Fibroblast of peridontal ligament (primary cell): ENCODE measurements around the gene SPTBN4.
"Not testable (repeated sequence)": the region's sequence is repeated elsewhere in the genome, so short reads cannot be mapped to it uniquely, and the experiment has no call there.

Experiments
- DNase-seq: peaks from one replicate; pipeline ENCODE4 v3.0.0-alpha.2; 2010; ENCODE audit errors: extremely low read depth

SPTBN4 gene

DNA sequence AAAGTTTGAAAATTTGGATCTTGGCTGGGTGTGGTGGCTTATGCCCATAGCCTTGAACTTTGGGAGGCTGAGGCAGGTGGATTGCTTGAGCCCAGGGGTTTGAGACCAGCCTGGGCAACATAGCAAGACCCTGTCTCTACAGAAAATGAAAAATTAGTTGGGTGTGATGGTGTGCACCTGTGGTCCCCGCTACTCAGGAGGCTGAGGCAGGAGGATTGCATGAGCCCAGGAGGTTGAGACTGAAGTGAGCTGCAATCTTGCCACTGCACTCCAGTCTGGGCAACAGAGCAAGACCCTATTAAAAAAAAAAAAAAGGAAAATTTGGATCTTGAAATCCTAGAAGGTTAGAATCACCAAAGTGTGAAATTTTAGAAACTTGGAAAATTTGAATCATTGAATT is 97.7 kb downstream of the SPTBN4 start:
- DNase-seq = not testable (repeated sequence)

DNA sequence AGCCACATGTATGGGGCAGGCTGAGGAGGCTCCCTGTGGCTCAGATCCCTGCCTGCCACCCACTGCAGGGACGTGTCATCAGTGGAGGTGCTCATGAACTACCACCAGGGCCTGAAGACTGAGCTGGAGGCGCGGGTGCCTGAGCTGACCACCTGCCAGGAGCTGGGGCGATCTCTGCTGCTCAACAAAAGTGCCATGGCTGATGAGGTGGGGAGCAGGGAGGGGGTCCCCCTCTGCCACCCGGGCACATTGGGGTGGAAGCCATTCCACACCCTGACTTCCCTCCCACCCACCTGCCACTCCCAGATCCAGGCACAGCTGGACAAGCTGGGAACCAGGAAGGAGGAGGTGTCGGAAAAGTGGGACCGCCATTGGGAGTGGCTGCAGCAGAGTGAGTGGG is 98.6 kb downstream of the SPTBN4 start:
- no peak for DNase-seq

DNA sequence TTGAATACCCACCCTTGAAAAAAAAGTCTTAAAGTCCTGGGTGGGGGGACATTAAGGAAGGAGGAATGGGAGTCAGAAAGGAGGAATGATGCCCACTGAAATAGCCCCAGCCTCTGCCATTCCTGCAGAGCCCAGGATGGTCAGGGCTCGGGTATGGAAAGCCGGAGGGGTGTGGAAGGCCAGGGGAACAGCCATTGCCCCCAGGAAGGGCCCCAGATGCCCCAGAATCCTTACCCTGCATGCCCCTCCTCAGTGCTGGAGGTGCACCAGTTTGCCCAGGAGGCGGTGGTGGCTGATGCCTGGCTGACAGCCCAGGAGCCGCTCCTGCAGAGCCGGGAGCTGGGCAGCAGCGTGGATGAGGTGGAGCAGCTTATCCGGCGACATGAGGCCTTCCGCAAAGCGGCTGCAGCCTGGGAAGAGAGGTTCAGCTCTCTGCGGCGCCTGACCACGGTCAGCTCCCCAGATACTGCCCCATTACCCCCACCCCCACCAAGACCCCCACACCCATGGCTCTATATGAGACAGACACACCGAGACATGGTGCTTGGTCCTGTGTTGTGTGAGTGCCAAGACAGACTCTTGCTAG is 99.2 kb downstream of the SPTBN4 start:
- DNase-seq = no peak

DNA sequence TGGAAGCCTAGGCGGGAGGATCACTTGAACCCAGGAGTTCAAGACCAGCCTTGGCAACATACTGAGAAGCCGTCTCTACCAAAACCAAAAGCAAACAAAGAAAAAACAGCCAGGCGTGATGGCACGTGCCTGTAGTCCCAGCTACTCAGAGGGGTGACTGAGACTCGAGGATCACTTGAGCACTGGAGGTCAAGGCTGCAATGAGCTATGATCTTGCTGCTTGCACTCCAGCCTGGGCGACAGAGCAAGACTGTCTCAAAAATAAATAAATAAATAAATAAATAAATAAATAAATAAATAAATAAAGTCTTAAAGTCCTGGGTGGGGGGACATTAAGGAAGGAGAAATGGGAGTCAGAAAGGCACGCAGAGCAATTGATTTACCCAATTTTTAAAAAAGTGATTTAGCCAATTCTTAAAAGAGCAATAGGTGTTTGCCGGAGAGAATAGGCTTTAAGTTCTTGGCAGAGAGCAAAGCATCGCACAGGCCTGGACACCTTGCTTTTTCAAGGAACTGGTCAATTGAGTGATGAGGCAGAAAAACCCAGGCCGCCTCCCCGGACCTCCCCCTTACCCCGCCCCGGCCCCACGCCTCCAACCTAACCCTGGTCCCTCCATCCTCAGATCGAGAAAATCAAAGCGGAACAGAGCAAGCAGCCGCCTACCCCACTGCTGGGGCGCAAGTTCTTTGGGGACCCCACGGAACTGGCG is 100.4 kb downstream of the SPTBN4 start:
- DNase-seq = no peak

DNA sequence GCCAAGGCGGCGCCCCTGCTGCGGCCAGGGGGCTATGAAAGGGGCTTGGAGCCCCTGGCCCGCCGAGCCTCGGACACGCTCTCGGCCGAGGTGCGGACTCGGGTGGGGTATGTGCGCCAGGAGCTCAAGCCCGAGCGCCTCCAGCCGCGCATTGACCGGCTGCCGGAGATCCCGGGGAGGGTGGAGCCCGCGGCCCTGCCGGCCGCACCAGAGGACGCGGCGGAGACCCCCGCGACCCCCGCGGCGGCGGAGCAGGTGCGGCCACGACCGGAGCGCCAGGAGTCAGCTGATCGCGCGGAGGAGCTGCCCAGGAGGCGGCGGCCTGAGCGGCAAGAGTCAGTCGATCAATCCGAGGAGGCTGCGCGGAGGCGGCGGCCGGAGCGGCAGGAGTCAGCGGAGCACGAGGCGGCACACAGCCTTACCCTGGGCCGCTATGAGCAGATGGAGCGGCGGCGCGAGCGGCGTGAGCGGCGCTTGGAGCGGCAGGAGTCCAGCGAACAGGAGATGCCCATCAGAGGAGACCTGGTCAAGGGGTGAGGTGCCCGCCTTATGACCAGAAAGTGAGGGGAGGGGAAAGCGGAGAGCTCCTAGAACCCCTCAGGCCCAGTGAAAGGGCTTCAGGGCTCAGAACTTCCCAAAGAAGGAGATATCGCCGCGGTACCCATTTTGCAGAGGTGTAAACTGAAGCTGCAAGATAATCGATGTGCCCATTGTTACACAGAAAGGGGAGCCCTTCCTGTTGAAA is 101.1 kb downstream of the SPTBN4 start:
- no peak for DNase-seq

DNA sequence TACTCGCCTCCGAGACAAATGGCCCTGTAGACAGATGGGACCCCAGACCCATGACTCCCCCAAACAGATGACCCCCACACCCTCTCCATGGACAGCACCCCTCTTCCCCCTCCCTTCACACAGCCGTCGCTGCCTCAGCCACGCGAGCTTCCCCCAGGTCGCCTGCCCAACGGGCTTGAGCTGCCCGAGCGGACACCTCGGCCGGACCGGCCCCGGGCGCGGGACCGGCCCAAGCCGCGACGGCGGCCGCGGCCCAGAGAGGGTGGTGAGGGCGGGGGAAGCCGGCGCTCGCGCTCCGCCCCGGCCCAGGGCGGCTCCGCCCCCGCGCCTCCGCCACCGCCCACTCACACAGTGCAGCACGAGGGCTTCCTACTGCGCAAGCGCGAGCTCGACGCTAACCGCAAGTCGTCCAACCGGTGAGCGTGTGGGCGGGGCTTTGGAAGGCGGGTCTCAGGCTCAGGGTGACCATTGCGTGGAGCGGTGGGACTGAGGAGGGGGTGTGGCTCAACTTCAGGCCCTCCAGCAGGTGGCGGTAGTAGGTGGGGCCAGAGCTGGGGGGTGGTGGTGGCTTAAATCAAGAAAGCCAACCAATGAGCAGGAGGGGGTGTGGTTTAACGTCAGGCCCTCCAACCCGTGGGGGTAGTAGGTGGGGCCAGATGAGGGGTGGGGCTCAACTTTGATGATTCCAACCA is 103.7 kb downstream of the SPTBN4 start:
- peak; percentile 99 for DNase-seq

DNA sequence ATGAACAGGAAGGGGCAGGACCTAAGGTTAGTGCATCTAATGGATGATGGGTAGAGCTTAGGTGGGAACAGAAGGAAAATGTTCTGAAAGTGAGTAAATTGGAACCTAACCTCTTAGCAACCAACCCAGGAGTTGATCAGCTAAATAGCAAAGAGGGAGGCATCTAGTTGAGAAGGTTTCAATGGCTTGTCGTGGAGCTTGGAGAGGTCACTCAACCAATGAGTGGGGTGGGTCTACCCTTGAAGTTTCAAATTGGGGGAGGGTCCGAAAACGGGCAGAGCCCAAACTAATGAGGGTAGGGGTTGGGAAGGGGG is 104.2 kb downstream of the SPTBN4 start:
- no peak for DNase-seq

DNA sequence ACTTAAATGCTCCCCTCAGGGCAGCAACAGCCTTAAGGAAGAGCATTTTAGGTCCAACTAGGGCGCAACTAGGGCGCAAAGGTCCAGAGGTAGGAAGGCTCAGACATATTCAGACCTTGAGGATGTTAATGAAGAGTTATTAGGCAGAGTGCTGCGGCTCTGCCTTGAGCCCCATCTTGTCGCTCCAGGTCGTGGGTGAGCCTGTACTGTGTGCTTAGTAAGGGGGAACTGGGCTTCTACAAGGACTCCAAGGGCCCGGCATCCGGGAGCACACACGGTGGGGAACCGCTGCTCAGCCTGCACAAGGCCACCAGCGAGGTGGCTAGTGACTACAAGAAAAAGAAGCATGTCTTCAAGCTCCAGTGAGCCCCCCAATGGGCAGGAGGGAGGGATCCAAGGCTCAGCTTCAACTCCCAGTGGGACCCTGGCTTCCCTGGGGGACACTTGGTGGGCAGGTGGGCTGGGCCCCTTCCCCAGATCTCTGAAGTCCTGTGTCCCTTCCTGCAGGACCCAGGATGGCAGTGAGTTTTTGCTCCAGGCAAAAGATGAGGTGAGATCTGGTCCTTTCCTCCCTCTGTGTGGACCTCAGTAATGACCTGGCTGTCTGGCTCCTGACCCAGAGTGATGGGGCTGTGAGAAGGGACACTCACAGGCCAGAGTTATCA is 105.2 kb downstream of the SPTBN4 start:
- DNase-seq = no peak

DNA sequence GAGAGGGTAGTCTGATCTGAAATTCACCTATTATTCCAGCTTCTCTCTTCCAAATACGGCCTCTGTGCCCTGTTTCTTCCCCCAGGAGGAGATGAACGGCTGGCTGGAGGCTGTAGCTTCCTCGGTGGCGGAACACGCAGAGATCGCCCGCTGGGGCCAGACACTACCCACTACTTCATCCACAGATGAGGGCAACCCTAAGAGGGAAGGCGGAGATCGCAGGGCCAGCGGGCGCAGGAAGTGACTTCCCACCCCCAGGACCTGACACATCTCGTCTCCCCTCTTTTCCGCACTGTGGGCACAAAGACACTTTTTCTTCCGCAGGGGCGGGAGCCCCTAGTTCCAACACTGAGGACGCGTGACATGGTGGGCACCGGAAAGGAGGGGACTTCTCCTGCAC is 108.5 kb downstream of the SPTBN4 start:
- DNase-seq = no peak

DNA sequence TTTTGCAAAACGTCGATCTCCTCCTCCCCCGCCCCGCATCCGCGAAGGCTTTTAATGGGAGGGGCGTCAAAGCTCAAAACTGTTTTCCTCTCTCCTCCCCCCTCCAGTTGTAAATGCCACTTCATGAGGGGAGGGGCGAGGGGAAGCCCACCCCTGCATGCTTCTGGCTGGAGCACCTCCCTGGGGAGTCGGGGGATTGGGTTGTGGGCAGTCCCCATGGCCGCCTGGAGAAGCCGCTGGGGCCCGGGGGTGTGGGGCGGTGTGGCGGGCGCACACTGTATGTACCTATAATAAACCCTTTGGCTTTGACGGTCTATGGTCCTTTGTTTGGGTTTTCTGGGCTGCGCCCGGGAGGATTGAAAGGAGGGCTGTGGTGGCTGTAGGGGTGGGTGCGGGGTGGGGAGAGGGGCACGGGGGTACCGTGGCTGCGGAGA is 109.4 kb downstream of the SPTBN4 start:
- no peak for DNase-seq

DNA sequence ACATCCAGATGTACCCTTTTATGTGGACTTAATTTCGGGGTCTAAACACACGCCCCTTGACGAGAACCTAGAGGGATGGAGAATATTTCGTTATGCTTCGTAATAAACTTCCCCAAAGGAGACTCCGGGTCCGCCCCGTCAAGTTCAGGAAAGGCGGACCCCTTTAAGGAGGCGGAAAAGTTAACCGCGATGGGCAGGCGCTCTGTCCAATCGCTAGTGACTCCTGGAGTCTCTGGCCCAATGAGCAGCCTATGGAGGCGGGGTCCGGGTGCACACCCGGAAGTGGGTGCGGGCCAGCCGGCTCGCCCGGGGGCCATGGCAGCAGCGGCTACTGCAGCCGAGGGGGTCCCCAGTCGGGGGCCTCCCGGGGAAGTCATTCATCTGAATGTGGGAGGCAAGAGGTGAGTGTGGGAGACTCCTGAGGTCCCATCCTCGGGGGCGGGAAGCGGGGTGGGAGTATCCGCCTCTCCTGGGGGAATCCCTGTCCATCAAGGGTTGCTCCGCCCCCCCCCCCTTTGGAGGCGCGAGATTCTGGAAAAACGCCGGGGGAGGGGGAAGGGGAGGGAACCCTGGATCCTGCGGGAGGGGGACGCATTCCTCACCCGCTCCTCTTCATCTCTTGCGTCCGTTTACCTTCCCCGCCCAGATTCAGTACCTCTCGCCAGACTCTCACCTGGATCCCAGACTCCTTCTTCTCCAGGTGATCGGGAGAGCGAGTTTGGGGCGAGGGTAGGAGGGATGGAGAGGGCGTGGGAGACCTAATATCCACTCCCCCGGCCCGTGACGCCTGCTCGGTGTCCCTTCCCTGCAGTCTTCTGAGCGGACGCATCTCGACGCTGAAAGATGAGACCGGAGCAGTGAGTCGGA is 110.0 kb downstream of the SPTBN4 start, which contains the start of gene SHKBP1:
Gene SHKBP1 (plus strand): TSS at position 289 of the 867 bp plus-strand sequence. CDS start 27 bp downstream, at position 316.
- DNase-seq = peak; percentile 95

DNA sequence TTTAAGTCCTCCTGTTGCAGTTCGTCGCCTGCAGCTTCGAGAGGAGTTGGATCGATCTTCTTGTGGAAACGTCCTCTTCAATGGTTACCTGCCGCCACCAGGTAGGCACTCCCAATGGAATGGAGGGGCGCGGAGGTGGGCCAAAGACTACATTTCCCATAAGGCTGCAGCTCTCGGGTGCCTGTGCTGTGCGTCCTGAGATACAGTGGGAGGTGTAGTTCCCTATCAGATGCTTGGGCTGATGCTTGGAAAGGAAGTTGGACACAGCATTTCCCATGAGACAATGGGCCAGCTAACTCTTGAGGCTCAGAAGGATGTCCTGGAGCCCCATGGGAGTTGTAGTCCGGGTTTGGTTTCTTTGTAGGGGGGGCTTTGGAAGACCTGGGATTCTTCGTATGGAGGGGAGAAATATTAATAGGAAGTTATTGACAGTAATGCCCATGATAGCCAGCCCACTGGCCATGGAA is 111.7 kb downstream of the SPTBN4 start:
- DNase-seq = peak; percentile 11

DNA sequence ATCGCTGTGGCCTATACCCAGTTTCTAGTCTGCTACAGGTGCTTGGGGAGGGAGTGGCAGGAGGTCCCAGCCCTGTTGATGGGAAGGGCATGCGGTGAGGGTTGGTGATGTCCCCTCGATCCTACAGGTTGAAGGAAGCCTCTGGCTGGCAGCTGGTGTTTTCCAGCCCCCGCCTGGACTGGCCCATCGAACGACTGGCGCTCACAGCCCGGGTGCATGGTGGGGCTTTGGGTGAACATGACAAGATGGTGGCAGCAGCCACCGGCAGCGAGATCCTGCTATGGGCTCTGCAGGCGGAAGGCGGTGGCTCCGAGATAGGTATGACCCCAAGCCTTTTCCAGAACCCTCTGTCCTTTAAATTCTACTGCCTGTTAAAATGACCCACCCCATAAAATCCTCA is 113.8 kb downstream of the SPTBN4 start:
- DNase-seq = no peak

DNA sequence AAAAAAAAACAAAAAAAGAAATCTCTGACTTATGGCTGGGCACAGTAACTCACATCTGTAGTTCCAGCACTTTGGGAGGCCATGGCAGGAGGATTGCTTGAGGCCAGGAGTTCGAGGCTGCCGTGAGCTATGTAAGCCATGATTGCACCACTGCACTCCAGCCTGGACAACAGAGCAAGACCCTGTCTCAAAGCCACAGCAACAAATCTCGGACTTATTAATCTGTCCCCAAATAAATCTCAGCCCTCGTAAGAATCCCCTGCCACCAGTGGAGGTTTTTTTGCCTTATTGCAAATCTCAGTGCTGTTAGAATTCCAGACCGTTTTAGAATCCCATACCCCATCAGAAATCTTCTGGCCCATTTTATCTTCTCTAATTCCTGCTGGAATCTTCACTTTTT is 114.7 kb downstream of the SPTBN4 start:
- DNase-seq = no peak

DNA sequence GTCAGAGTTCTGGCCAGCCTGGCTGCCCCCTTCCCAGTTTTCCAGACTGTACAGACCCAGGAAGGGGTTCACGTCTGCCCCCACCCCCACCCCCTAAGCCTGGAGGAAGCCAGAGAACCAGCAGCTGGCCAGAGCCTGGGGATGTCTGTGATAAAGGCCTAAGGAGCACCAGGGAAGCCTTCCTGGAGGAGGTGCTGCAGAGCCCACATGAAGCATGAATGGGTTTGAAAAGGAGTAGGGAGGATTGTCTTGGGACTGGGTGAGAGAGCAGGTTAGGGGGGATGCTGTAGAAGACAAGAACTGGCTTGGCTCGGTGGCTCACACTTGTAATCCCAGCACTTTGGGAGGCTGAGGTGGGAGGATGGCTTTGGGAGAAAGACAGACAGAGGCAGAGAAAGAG is 115.7 kb downstream of the SPTBN4 start:
- no peak for DNase-seq

DNA sequence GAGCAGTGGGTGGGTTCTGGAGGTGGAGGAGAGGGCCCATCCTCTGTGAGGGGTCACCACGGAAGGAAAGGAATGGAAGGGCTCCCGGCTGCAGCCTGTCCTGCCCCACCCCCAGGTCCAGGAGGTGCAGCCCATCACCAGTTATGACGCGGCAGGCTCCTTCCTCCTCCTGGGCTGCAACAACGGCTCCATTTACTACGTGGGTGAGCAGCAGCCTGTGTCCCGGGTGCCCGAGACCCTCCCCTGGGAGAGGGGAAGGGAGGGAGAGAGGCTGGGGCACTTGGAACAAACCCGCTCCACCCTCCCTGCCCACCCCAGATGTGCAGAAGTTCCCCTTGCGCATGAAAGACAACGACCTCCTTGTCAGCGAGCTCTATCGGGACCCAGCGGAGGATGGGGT is 116.5 kb downstream of the SPTBN4 start:
- no peak for DNase-seq

DNA sequence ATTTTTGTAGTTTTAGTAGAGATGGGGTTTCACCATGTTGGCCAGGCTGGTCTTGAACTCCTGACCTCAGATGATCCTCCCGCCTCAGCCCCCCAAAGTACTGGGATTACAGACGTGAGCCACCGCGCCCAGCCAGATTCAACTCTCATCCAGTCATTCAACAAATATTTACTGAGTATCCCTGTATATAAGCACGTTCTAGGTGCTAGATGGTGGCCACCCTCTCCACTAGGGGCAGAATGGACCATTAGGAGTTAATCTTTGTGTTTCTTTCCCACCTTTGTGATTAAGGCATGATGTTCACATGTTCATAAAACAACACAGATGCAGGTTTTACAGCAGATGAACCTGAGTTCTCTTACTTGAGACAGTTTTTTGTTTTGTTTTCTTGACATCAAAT is 117.2 kb downstream of the SPTBN4 start:
- no peak for DNase-seq

DNA sequence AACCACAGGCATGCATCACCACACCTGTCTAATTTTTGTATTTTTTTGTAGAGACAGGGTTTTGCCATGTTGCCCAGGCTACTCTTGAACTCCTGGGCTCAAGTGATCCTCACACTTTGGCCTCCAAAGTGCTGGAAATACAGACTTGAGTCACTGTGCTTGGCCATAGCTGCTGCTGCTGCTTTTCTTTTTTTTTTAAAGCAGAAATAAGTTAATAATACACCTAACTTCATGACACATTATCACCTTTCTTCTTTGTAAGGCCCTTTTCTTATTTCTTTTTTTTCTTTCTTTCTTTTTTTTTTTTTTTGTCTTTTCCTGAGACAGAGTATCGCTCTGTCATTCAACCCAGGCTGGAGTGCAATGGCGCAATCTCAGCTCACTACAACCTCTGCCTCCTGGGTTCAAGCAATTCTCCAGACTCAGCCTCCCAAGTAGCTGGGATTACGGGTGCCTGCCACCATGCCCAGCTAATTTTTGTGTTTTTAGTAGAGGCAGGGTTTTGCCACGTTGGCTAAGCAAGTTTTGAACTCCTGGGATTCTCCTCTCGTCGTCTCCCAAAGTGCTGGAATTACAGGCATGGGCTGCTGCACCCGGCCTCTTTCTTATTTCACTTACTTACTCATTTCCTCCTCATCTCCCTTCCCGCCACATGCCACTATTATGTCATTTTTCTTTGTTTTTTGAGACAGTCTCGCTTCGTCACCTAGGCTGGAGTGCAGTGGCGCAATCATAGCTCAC is 118.6 kb downstream of the SPTBN4 start:
- peak; percentile 39 for DNase-seq

DNA sequence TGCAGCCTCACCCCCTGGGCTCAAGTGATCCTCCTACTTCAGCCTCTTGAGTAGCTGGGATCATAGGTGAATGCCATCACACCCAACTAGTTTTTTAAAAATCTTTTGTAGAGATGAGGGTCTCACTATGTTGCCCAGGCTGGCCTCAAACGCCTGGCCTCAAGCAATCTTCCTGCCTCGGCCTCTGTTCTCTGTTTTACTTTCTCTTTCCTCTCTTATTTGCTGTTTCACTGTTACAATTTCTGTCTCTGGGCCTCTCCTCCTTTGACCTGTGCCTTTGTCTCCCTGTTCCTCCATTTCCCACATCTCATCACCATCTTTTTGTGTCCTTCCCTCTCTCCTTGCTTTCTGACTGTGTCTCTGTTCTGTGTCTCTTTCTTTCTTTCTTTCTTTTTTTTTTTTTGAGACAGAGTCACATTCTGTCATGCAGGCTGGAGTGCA is 119.2 kb downstream of the SPTBN4 start:
- no peak for DNase-seq

DNA sequence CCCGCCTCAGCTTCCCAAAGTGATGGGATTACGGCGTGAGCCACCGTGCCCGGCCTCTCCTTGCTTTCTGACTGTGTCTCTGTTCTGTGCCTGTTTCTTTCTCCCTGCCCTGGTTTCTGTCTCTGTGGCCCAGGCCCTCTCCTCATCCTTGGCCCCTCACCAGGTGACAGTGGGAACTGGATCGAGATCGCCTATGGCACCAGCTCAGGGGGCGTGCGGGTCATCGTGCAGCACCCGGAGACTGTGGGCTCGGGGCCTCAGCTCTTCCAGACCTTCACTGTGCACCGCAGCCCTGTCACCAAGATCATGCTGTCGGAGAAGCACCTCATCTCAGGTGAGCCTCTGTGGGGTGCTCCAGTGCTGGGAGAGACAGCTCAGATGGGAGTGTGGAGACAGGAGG is 119.8 kb downstream of the SPTBN4 start:
- no peak for DNase-seq
